HG03159 (cell line): ENCODE data around the gene TRIM31.
"Not testable (repeated sequence)": the region's sequence is repeated elsewhere in the genome, so short reads cannot be mapped to it uniquely, and the experiment has no call there.

ENCODE experiments used
- ATAC-seq: cut with Tn5 transposase; IDR thresholded peaks from one replicate; pipeline ENCODE4 v1.9.1; 2021; ENCODE audit warnings: mild to moderate bottlenecking, moderate library complexity; ENCODE audit not compliant: unreplicated experiment

TRIM31 gene

DNA sequence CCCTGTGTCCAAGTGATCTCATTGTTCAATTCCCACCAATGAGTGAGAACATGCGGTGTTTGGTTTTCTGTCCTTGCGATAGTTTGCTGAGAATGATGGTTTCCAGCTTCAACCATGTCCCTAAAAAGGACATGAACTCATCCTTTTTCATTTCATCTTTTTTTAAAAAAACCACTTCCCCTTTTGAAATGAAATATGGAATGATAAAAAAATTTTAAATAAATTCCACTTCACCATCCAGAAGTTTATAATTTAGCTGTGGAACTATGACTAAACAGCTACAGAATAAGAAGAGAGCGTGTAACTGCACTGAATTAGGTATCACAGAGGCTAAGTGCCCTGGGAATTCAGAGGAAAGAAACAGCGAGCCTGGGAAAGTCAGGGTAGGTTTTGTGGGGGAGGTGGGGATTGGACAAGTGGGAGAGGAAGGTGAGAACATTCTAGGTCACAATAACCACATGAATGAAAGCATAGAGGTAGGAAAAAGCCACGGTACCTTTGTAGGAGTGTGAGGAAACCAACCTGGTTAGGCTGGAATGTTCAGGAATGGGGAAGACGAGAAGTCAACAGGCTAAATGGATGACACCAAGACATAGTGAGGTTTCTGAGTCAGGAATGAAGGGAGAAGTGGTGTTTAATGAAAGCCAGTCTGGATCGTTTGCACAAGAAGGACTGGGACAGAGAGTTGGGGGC is 37.1 kb upstream of the TRIM31 start:
- ATAC-seq: no peak

DNA sequence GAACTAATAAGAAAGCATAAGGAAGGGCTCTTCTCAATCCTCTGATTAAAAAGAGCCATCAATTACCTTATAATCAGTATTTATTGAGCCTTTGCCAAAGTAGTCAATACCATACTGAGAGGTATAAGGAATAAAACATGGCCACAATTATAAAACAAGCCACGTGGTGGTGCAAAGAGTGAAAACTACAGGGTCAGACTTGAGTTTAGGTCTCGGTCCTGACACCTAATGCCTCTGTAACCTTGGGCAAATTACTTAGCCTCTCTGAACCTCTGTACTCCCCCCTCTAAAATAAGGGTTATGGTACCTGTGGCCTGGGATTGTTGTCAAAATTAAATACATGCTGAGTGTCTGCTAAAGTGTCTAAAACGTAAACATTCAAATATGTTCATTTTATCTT is 36.3 kb upstream of the TRIM31 start:
- ATAC-seq: no peak

DNA sequence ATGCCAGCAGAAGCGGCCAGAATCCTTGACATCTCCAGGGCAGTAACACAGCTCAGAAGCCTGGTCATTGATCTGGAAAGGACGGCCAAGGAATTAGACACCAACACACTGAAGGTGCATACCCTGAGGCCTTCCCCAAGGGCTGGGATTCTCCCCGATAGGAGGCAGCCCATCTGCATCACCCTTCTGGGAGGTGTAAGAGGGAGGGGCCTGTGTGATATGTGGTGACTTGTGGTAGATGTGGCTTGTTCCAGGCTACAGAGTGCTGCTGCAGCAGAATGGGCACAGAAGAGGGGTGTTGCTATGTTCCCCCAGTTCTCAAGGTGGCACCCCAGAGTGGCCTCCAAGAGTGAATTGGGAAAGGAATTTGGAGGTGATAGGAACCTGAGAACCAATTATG is 34.2 kb upstream of the TRIM31 start:
- no peak for ATAC-seq

DNA sequence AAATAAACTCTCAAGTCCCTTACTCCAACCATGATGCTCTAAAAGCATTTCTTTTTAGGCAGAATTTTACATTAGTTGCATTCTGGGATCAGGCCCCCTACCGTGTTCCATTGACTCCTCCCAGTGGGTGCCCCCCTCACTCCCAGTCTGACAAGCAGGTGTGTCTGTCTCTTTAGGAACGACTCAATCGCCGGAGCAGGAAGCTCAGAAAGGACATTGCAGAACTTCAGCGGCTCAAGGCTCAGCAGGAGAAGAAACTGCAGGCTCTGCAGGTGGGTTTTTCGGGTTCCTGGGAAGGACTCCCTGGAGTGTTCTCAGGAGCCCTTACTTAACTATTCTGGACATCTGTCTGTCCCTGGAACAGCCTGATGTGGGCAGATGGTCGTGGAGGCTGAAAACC is 32.9 kb upstream of the TRIM31 start:
- no peak for ATAC-seq

DNA sequence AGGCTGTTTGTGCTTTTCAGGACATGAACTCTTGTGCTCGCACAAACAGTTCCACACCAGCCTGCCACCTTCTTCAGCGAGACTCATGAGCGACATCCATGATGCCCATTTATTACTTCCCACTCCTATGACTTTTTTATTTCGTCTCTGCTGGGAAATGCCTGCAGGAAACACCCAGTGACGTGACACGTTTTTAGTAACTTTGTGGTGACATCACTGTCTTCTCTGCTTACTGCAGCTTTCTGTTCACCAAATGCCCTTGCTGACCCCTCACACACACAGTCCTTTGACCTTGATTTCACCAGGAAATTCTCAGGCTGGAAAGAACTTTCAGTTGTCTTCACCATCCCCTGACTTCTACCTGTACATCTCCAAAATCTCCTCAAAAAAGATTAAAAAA is 31.9 kb upstream of the TRIM31 start:
- ATAC-seq: no peak

DNA sequence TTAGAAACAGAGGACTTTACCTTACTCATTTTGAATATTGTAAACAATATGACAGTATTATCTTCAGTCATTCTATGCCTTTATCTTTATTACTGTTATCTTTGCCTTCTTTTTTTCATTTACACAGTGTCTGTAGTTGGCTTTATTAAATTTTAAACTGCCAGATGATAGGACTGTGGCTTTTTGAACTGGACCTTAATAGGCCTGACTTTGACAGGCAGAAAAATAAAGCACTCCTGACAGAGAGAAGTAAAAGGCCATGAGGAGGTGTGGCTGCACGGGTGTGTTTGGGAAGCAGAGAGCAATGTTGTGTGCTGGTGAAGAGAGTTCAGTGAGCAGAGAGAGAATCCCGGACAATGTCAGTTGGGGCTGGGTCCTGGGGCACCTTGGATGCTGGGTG is 30.9 kb upstream of the TRIM31 start:
- no peak for ATAC-seq

DNA sequence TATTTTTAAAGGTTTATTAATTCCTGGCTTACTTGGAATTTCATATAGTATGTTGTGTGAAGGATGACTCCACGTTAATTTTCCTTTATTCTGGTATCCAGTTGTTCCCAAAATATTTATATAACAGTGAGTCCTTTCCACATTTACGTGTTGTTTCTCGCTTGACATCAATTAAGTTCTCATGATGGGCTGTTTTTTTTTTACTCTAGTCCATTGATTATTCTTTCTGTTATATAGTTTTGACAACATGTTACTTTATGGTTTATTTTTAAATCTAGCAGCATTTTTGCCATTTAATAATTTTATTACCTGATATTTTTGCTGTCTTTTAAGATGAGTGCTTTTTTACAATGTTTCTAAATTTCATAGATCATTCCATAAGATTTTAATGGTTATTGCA is 29.8 kb upstream of the TRIM31 start:
- no peak for ATAC-seq

DNA sequence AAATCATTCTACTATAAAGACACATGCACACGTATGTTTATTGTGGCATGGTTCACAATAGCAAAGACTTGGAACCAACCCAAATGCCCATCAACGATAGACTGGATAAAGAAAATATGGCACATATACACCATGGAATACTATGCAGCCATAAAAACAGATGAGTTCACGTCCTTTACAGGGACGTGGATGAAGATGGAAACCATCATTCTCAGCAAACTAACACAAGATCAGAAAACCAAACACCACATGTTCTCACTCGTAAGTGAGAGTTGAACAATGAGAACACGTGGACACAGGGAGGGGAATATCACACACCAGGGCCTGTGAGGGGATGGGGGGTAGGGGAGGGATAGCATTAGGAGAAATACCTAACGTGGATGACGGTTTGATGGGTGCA is 27.4 kb upstream of the TRIM31 start:
- ATAC-seq: not testable (repeated sequence)

DNA sequence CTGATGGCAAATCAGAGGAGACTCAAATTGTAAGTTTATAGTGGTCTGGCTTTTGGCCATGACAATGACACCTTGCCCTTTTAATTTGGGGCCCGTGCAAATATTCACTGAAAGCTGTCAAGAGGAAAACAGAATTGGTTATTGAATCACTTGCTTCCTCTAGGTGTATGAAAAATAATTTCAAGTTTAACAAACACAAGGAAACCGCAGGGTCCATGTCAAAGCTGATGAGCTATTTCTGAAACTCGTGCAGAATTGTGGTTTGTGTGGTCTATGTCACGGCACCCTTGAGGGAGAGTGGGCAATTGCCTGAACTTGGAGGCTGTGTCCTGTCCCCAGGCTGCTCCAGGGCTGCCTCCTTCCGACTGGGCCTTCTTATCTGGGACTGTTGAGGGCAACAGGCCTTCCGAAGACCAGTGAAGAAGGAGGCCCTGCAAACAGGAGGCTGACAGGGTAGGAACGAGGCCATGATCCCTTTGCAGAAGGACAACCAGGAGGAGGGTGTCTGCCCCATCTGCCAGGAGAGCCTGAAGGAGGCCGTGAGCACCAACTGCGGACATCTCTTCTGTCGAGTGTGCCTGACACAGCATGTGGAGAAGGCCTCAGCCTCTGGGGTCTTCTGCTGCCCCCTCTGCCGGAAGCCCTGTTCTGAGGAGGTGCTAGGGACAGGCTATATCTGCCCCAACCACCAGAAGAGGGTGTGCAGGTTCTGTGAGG is 23.8 kb upstream of the TRIM31 start:
- no peak for ATAC-seq

DNA sequence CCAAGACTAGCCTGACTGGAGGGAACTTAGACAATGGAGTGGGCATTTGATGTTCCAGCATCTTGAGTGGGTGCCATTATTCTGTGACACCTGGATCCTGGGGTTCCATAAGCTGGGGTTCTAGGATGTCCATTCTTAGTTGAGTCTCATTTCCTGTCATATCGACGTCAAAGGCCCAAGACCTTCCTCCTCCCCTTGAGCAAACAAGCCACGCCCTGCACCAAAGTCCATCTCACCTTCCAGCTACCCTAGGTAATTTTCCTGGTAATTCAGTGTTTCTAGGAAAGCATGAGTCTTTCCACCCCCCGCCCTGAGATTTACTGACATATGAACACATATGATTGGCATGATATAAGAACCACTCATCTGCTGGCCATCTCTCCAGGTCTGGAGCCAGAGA is 22.9 kb upstream of the TRIM31 start, which contains the start of gene TRIM40:
TRIM40 (plus strand) TSS at position 384 of the 400 bp plus-strand sequence. CDS start 897 bp downstream, outside the sequence.
- no peak for ATAC-seq

DNA sequence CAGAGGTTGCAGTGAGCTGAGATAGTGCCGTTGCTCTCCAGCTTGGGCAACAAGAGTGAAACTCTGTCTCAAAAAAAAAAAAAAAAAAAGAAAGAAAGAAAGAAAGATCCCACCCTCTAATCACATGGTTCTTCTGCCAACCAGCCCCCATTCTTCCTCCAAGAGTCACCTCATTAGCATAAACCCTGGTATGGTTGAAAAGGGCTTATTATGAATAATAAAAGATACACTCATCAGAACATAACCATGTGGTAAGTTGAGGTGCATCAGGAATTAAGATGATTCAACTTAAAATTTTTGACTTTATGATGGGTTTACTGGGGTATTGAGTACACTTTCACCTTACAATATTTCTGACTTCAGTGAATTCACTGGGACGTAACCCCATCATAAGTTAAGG is 22.3 kb upstream of the TRIM31 start:
- no peak for ATAC-seq

DNA sequence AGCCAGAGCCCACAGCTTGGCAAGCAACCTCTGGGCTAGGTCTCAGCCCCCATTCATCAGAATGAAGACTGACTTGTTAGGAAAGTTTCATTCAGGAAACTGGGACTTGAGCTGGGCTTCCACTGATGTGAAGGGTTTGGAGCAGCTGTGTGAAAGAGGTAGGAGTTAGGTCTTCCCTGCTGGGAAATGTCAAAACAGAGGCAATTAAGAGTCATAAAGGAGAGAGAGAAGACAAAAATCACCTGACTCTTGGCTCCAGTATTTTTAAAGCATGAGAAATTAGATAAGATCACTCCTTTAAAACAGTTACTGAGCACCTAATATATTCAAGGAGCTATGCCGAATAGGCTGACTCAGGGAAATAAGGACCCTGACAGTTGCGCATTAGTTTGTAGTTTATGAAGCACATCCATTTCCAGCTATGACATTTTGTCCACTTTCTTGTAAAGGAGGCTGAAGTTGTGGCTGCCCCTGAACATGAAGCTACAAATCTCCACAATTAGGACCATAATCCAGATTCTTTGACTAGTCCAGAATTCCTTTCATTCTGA is 19.1 kb upstream of the TRIM31 start:
- ATAC-seq: no peak

DNA sequence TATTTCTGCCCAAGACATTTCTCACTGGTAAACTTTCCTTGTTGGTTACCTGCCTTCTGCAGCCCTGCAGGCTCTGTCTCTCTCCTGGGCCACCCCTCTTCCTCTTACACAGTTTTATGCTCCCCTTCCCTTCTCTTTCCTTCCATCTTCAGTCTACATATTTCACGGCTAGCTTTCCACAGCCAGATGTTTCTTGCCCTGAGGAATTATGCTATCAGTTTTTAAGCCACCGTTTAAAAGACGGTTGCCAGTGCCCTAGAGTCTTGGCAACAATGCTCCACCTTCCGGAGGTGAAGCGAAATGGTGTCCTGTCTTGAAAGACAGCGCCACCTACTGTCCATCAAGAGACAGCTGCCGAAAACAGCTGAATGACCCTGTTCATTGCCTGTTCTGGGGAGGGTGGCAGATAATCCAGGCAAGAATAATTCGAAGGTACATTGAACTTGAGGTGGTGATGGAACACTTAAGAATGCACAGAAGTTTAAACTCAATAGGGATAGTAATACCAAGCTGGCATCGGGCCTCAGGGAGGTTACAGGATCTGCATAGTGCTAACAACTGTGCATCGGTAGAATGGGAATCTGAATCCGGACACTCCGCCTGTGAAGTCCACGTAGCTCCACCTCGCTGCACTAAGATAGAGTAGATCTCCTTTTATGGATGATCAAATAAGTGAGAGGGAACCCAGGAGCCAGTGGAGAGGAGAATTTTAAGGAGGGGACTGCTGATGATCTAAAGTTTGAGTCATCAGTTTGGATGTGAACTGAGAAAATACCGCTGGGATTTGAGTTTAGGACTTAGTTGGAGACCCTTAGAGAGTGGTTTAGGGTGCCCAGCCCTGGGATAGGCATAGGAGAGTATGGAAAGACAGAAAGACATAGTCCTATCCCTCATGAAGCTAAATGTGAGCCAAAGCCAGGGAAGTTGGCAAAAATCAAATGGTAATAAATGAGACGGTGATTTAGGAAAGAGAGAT is 18.3 kb upstream of the TRIM31 start:
- ATAC-seq: peak; percentile 57

DNA sequence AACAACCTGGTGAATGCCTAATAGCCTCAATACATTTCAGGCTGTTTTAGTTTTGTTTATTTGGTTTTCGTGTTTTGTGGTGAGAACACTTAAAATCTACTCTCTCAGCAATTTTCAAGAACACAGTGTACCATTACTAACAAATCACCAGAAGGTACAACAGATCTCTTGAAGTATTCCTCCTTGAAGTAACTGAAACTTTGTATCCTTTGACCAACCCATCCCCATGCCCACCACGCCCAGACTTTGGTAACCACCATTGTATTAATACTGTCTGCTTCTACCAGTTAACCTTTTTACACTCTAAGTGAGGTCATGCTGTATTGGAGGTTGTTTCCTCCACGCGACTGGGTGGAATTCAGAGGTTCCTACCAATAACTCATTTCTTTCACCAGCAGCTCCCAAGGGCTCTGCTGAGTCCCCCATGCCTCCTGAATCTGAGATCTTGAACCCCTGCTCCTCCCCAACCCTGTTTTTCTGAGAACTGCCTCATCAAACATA is 17.3 kb upstream of the TRIM31 start:
- ATAC-seq: no peak

DNA sequence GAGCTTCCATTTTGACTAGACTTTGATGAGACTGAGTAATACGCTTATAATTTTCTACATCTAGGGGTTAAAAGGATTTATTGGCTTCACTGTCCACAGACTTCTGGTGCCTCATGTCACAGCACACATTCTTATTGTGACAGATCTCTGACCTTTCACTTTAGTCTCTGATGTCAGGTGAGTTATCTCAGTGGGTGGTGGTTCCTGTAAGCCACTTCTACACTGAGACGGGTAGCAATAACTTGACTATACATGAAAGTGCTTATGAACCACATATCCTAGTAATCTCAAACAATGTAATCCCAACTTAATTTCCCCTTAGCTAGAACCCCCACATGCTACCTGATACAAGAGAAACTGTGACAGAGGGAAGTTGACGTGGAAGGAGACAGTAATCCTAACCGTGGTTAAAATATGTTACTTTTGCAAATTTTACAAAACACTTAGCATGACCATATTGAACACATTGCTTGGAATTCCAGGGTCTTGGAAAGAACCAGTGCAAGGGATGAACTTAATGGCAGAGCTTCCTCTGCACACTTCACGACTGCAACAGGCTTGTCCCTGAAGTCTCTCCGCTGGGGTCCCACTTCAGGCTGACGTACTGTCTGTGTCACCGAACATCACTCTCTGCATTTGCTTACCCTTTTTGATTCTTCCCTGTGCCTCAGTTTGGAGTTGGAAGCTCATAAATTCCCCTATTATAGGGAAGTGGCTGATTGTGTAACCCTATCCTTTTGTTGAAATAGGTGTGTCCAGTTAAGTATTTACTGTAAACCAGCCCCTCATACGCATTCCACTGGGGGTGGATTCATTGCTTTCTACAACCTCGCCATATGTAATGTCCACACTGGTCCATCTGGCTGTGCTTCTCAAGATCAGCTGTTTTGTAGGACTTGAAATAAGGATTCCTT is 16.6 kb upstream of the TRIM31 start:
- ATAC-seq: no peak

DNA sequence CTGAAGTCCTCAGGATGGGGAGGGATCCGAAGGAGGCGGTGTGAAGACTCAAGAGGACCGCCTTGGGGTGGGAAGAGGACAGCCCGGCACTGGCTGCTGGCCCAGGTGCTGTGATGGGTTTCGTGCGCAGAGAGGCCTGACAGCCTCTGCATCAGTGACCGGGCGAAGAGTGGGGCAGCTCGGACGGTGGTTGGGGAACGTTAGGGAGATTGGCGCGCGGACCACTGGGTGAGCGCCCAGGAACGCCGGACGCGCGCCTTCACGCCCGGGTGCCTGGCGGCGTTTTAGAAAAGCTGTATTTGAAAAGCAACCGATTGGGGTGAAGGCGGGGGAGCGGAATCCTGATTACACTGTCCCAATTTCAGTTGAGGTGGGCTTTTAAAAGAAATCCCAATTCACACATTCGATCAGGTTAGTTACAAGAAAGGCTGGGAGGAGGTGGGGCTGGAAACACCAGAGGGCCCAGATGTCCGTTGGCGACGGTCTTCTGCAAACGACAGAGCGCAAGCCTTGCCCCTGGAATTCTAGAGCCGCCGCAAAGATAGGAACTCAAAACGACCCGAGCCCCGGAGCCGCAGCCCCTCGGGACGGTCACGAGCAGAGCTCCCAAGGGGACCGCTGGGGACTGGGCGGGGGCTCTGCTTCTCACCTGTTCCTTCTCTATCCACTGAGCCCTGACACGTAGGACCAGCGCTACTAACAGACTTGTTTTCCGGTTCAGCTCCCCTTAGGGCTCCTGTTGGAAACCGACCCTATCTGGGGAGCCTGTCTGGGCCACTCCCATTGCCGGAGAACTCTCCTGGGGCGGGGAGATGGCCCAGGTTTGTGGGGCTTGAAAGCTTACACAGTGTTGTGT is 14.6 kb upstream of the TRIM31 start:
- no peak for ATAC-seq

DNA sequence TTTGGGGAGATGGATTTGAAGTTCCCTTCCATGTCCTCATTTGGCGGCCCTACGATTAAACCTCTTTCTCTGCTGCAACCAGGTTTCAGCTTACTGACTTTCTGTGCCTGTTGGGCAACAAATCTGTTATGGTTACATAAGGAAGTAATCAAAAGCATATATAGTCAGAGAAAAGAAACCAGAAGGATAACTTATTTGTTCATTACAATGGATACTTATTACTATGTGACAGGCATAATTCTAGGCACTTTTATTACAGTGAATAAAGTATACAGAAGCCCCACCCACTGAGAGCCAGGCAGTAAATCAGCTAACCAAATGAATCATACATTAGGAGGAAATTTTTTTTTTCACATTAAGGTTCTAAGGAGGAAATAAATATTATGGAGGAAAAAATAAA is 9.6 kb upstream of the TRIM31 start:
- no peak for ATAC-seq

DNA sequence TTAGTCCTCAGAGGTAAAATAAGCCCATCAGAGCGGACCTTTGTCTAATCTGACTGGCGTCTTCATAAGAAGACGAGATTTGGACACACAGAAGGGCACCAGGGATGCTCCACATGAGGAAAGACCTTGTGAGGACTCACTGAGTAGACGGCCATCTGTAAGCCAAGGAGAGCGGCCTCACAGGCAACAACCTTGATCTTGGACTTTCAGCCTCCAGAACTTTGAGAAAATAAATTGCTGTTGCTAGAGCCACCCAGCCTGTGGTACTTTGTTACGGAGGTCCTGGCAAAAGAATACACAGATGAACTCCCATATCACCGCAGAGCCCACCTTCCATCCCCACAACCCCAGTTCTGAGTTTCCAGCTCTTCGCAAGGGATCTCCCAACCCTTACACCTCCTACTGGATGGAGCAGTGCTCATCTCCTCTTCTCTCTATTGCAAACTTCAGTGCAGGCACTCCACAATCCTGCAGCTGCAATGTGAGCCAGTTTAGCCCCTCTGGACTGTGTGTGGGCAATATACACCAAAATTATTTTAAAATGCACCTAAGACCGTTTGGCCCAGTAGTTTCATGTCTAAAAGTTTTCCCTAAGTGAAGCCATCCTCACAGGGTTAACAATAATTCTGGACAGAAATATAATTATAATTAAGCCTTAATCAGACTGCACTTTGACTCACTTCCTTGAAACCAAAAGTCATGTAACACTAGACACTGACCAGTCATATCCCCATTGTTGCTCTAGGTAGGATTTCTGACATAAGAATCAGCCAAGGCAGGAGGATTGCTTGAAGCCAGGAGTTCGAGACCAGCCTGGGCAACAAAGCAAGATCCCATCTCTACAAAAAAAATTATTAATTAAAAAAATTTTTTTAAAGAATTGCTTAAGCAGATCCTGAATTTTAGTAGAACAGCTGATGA is 8.8 kb upstream of the TRIM31 start:
- no peak for ATAC-seq
